ENCODE results near the gene ECSIT.

Gene ECSIT

GRCh38 chr19:11505032-11505503 lies 23.9 kb downstream of the ECSIT start:
- peak; percentile 95 for DNase-seq (ENCODE audit: low read depth, low spot score)

- no peak for DNase-seq (ENCODE audit: low read depth, low spot score)
These were observed 24.4 kb downstream of the ECSIT start for GRCh38 chr19:11504502-11505031.

GRCh38 chr19:11499890-11500420 lies 29.0 kb downstream of the ECSIT start:
- DNase-seq (ENCODE audit: low read depth, low spot score), result no peak

- no peak for DNase-seq (ENCODE audit: low read depth, low spot score)
These were observed 29.7 kb downstream of the ECSIT start for GRCh38 chr19:11499220-11499726.

- DNase-seq (ENCODE audit: low read depth, low spot score), result peak; percentile 27
These were observed 32.4 kb downstream of the ECSIT start for GRCh38 chr19:11496391-11497163.

- no peak for DNase-seq (ENCODE audit: low read depth, low spot score)
These were observed 33.0 kb downstream of the ECSIT start for GRCh38 chr19:11495885-11496284.

GRCh38 chr19:11495481-11495880 lies 33.5 kb downstream of the ECSIT start:
- no peak for DNase-seq (ENCODE audit: low read depth, low spot score)

GRCh38 chr19:11494634-11495285 lies 34.2 kb downstream of the ECSIT start:
- no peak for DNase-seq (ENCODE audit: low read depth, low spot score)

GRCh38 chr19:11489378-11489777 lies 39.6 kb downstream of the ECSIT start:
- no peak for DNase-seq (ENCODE audit: low read depth, low spot score)

GRCh38 chr19:11486661-11487503 lies 42.1 kb downstream of the ECSIT start:
- DNase-seq (ENCODE audit: low read depth, low spot score), result no peak

GRCh38 chr19:11485245-11485837 lies 43.6 kb downstream of the ECSIT start:
- no peak for DNase-seq (ENCODE audit: low read depth, low spot score)

- DNase-seq (ENCODE audit: low read depth, low spot score), result no peak
These were observed 45.4 kb downstream of the ECSIT start for GRCh38 chr19:11483366-11484111.

GRCh38 chr19:11482384-11483050 lies 46.4 kb downstream of the ECSIT start:
- peak; percentile 62 for DNase-seq (ENCODE audit: low read depth, low spot score)

- DNase-seq (ENCODE audit: low read depth, low spot score), result peak; percentile 63
These were observed 47.2 kb downstream of the ECSIT start for GRCh38 chr19:11481534-11482383.

GRCh38 chr19:11480715-11481533 lies 48.0 kb downstream of the ECSIT start, which contains the start of gene ELAVL3:
TSS of gene ELAVL3 (minus strand) at chr19:11481046. CDS start at chr19:11480608, 438 bp downstream.
- DNase-seq (ENCODE audit: low read depth, low spot score), result no peak

GRCh38 chr19:11479898-11480714 lies 48.8 kb downstream of the ECSIT start:
- no peak for DNase-seq (ENCODE audit: low read depth, low spot score)
